H1 (cell line): ENCODE data around the gene KRTAP21-3. TPM values are rescaled to one million over a fixed set of nuclear protein-coding genes. Genes with fewer than 3 reads are reported as not detected.

Source experiments
- CTCF ChIA-PET: fragments of 300-600 bp; sonication (Branson Sonifier 250); formaldehyde crosslinking; loops from one replicate; lab custom pipeline; 2021; ENCODE audit not compliant: partially characterized antibody; lab: Charles Lee
- POLR2A ChIA-PET: fragments of 300-600 bp; sonication (Branson Sonifier 250); formaldehyde crosslinking; loops from one replicate; lab custom pipeline; 2021; ENCODE audit warnings: inconsistent platforms; ENCODE audit not compliant: partially characterized antibody; lab: Charles Lee
- DNase-seq, 2 experiments: peaks; one replicate each; pipeline versions ENCODE4 v3.0.0 to v3.0.0-alpha.2; 2010 to 2022; ENCODE audit warnings: low spot score in 2 of 2, low read depth in 1 of 2, mixed read lengths in 1 of 2
- FAIRE-seq: peaks from 2 replicates; lab custom pipeline; 2011; peaks lifted over from hg19 to GRCh38; lab: Jason Lieb, UNC
- H2AFZ ChIP-seq: 2 replicates; pipeline ENCODE4 v1.8.1; 2012; ENCODE audit warnings: low read length, inconsistent platforms
- H2AK5ac ChIP-seq: 2 replicates; pipeline ENCODE4 v1.6.1; 2013; ENCODE audit warnings: low read depth, low read length
- H2BK120ac ChIP-seq: replicated peaks from 2 replicates; pipeline ENCODE3; 2013; ENCODE audit warnings: low read depth, low read length, inconsistent platforms
- H2BK12ac ChIP-seq: 2 replicates; pipeline ENCODE4 v1.6.1; 2013; ENCODE audit warnings: low read depth, low read length
- H2BK15ac ChIP-seq: 2 replicates; pipeline ENCODE4 v1.6.1; 2013; ENCODE audit warnings: low read length
- H2BK20ac ChIP-seq: 2 replicates; pipeline ENCODE4 v1.6.1; 2013; ENCODE audit warnings: low read length
- H2BK5ac ChIP-seq: 2 replicates; pipeline ENCODE4 v1.6.1; 2013; ENCODE audit warnings: low read depth, low read length
- H3K14ac ChIP-seq: 2 replicates; pipeline ENCODE4 v1.6.1; 2013; ENCODE audit warnings: inconsistent platforms; ENCODE audit not compliant: insufficient read length
- H3K18ac ChIP-seq: 2 replicates; pipeline ENCODE4 v1.6.1; 2013; ENCODE audit warnings: low read length; ENCODE audit errors: extremely low read depth
- H3K23ac ChIP-seq: 2 replicates; pipeline ENCODE4 v1.6.1; 2013; ENCODE audit warnings: inconsistent platforms; ENCODE audit not compliant: insufficient read length
- H3K23me2 ChIP-seq: 2 replicates; pipeline ENCODE4 v1.6.1; 2013; ENCODE audit warnings: low read depth, low read length
- H3K27ac ChIP-seq: 2 replicates; pipeline ENCODE4 v1.6.1; 2011; ENCODE audit warnings: low read depth, low read length, inconsistent platforms
- H3K27me3 ChIP-seq, 4 experiments: replicated peaks in 1 of 4; 1 replicate in 1 of 4; 2 replicates in 3 of 4; pipeline versions ENCODE4 v1.6.1 to v1.8.1; 2011 to 2013; ENCODE audit warnings: low read length in 3 of 4, mild to moderate bottlenecking in 3 of 4, inconsistent platforms in 2 of 4, mixed read lengths in 2 of 4, moderate library complexity in 1 of 4; ENCODE audit not compliant: control insufficient read depth in 3 of 4, insufficient read depth in 3 of 4; ENCODE audit errors: extremely low read depth in 1 of 4
- H3K36me3 ChIP-seq, 4 experiments: 2 replicates each; pipeline versions ENCODE4 v1.6.1 to v1.8.1; 2011 to 2013; ENCODE audit warnings: mild to moderate bottlenecking in 4 of 4, low read length in 3 of 4, moderate library complexity in 2 of 4, control low read depth in 1 of 4, inconsistent platforms in 1 of 4; ENCODE audit not compliant: insufficient read depth in 4 of 4, control insufficient read depth in 2 of 4
- H3K4ac ChIP-seq: replicated peaks from 2 replicates; pipeline ENCODE3; 2013; ENCODE audit warnings: low read length, low read depth, mixed read lengths, inconsistent platforms; ENCODE audit not compliant: insufficient read length
- H3K4me1 ChIP-seq, 4 experiments: replicated peaks in 1 of 4; 1 replicate in 1 of 4; 2 replicates in 3 of 4; pipeline versions ENCODE4 v1.6.1 to v1.8.1; 2011 to 2013; ENCODE audit warnings: low read length in 3 of 4, inconsistent platforms in 2 of 4, mixed read lengths in 1 of 4; ENCODE audit not compliant: insufficient read depth in 4 of 4, control insufficient read depth in 3 of 4
- H3K4me2 ChIP-seq, 2 experiments: 2 replicates each; pipeline versions ENCODE4 v1.6.1 to v1.8.1; 2011 to 2013; ENCODE audit warnings: low read depth in 2 of 2, low read length in 2 of 2, control low read depth in 1 of 2, inconsistent platforms in 1 of 2, mild to moderate bottlenecking in 1 of 2; ENCODE audit not compliant: insufficient read depth in 1 of 2
- H3K4me3 ChIP-seq, 4 experiments: fragments of 200-600, 300-600 bp in 1 of 4; sonication (generic), shearing (Covaris generic), sonication (Bioruptor Twin) in 1 of 4; 2 replicates each; pipeline versions ENCODE4 v1.5.1 to v1.8.1; 2011 to 2016; ENCODE audit warnings: low read length in 4 of 4, low read depth in 3 of 4, control low read depth in 2 of 4, inconsistent platforms in 2 of 4, mild to moderate bottlenecking in 2 of 4, mixed read lengths in 1 of 4, moderate library complexity in 1 of 4; ENCODE audit not compliant: insufficient read depth in 2 of 4; ENCODE audit errors: extremely low read depth in 1 of 4
- H3K56ac ChIP-seq: replicated peaks from 2 replicates; pipeline ENCODE3; 2013; ENCODE audit warnings: low read depth, mild to moderate bottlenecking, mixed read lengths, low read length, inconsistent platforms; ENCODE audit not compliant: insufficient read length
- H3K79me1 ChIP-seq: 2 replicates; pipeline ENCODE4 v1.6.1; 2013; ENCODE audit warnings: low read depth, low read length, control low read depth
- H3K79me2 ChIP-seq, 2 experiments: 2 replicates each; pipeline versions ENCODE4 v1.6.1 to v1.8.1; 2012 to 2013; ENCODE audit warnings: low read length in 2 of 2, mild to moderate bottlenecking in 2 of 2, inconsistent platforms in 1 of 2; ENCODE audit not compliant: insufficient read depth in 2 of 2, control insufficient read depth in 1 of 2
- H3K9ac ChIP-seq, 4 experiments: replicated peaks in 1 of 4; 1 replicate in 1 of 4; 2 replicates in 3 of 4; pipeline versions ENCODE4 v1.6.1 to v1.8.1; 2011 to 2013; ENCODE audit warnings: low read depth in 3 of 4, low read length in 3 of 4, control low read depth in 2 of 4, mild to moderate bottlenecking in 2 of 4, moderate library complexity in 2 of 4, inconsistent platforms in 1 of 4; ENCODE audit errors: extremely low read depth in 1 of 4
- H3K9me3 ChIP-seq, 2 experiments: 2 replicates each; pipeline versions ENCODE4 v1.6.1 to v1.8.1; 2012 to 2013; ENCODE audit warnings: mild to moderate bottlenecking in 2 of 2, moderate library complexity in 2 of 2, control low read depth in 1 of 2, inconsistent platforms in 1 of 2, low read depth in 1 of 2, low read length in 1 of 2, mixed read lengths in 1 of 2; ENCODE audit not compliant: insufficient read depth in 2 of 2
- H4K20me1 ChIP-seq, 2 experiments: replicated peaks in 1 of 2; 2 replicates each; pipeline versions ENCODE3 to v1.8.1; 2011 to 2013; ENCODE audit warnings: inconsistent platforms in 2 of 2, low read length in 2 of 2, mild to moderate bottlenecking in 1 of 2; ENCODE audit not compliant: insufficient read depth in 2 of 2, control insufficient read depth in 1 of 2
- H4K5ac ChIP-seq: 2 replicates; pipeline ENCODE4 v1.6.1; 2013; ENCODE audit warnings: low read length, low read depth, mixed read lengths, inconsistent platforms; ENCODE audit not compliant: insufficient read length
- H4K8ac ChIP-seq: 2 replicates; pipeline ENCODE4 v1.8.0; 2013; ENCODE audit warnings: mild to moderate bottlenecking, moderate library complexity, low read length, inconsistent platforms; ENCODE audit not compliant: insufficient read depth; ENCODE audit errors: extremely low read depth
- H4K91ac ChIP-seq: replicated peaks from 2 replicates; pipeline ENCODE3; 2013; ENCODE audit warnings: low read length, mixed read lengths, inconsistent platforms; ENCODE audit not compliant: insufficient read length
- BACH1 ChIP-seq: IDR thresholded peaks from 2 replicates; pipeline ENCODE4 v1.6.1; 2012; ENCODE audit warnings: low read length, improper control_type of control experiment
- NANOG ChIP-seq: IDR thresholded peaks from 2 replicates; pipeline ENCODE4 v1.6.1; 2011; ENCODE audit warnings: low read length, low read depth, mild to moderate bottlenecking, inconsistent platforms; ENCODE audit not compliant: insufficient read depth, poor library complexity, severe bottlenecking
- polyA plus RNA-seq, 7 experiments: library from polyadenylated mRNA; depleted of rRNA in 3 of 7; stranded (reverse) in 5 of 7; unstranded in 2 of 7; fragments of >200 nt in 5 of 7; fragments of 200-250 nt in 2 of 7; gene quantifications; 1 replicate in 5 of 7; 2 replicates in 1 of 7; 4 replicates in 1 of 7; pipeline versions ENCODE4 v1.2.1 to v1.2.3, GENCODE V29; 2011 to 2013; ENCODE audit warnings: missing spikeins in 2 of 7, mixed read lengths in 2 of 7
- total RNA-seq: library from RNA; stranded (reverse); fragmentation: NEBNext Ultra II Directional; extraction: Animal tissue kit (Norgen Biotek cat#: 25700); gene quantifications from 2 replicates; pipeline ENCODE4 v1.2.1, GENCODE V29; 2021
- TF ChIP-seq, protein P1 (sequence below): IDR thresholded peaks from 2 replicates; pipeline ENCODE4 v1.6.1; 2012; ENCODE audit warnings: inconsistent platforms

The KRTAP21-3 gene
- total and polyA plus RNA-seq, 2 of the 8 experiments (the other 6 are each of a cell fraction or from before 2014, with no cell fraction given): not detected

DNA sequence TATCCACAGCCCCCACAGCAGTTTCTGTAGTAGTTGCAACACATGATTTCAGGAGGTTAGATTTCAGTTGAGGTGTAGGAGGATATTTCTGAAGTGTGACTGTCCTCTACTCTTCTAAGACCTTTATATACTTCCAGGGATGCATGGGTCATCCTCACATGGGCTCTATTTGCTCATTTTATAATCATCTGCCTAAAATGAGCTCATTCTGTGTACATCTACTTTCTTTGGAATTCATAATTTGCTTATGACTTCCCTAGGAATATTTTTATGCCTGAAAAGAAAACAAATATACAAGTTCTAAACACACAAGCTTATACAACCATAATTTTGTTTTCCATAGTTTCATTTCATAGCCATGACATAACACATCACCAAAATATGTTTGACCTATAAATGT, 28.6 kb upstream of the KRTAP21-3 start, which contains the start of gene KRTAP21-2:
TSS of gene KRTAP21-2 (minus strand) at position 101 of the 400 bp plus-strand sequence. CDS start at position 44, 57 bp downstream.
- Histone ChIP-seq H3K4me3 (no peak within 1 kb of the TSS), H4K20me1 (no peaks in the 10 kb centered on the region), H2BK120ac (no peak within 1 kb of the TSS), H3K23me2 (no peaks in the 10 kb centered on the region), H4K8ac (no peak within 1 kb of the TSS), H3K27ac (no peak within 1 kb of the TSS), H3K4me1 (no peaks in the 10 kb centered on the region), H3K18ac (no peak within 1 kb of the TSS), H2BK12ac (no peak within 1 kb of the TSS), H2BK5ac (no peak within 1 kb of the TSS), H3K56ac (no peak within 1 kb of the TSS), H2AK5ac (no peak within 1 kb of the TSS), H3K4ac (no peak within 1 kb of the TSS), H3K79me1 (no peaks in the 10 kb centered on the region), H3K14ac (no peak within 1 kb of the TSS), H4K91ac (no peak within 1 kb of the TSS), H3K27me3 (no peaks in the 10 kb centered on the region), H2BK15ac (no peak within 1 kb of the TSS), H3K9me3 (no peaks in the 10 kb centered on the region; a peak in 1 of 4 replicates), H2AFZ (no peak within 1 kb of the TSS), H3K9ac (no peak within 1 kb of the TSS), H3K23ac (no peak within 1 kb of the TSS), H3K4me2 (no peak within 1 kb of the TSS), H3K79me2 (no peaks in the 10 kb centered on the region), H2BK20ac (no peak within 1 kb of the TSS), H4K5ac (no peak within 1 kb of the TSS), H3K36me3 (no peaks in the 10 kb centered on the region)
- DNase-seq (no peak), FAIRE-seq (no peak)
- ChIA-PET CTCF (no interaction called here), POLR2A (no interaction called here)
- TF ChIP-seq BACH1 (no peak), NANOG (no peak)
- TF ChIP-seq, protein P1, sequence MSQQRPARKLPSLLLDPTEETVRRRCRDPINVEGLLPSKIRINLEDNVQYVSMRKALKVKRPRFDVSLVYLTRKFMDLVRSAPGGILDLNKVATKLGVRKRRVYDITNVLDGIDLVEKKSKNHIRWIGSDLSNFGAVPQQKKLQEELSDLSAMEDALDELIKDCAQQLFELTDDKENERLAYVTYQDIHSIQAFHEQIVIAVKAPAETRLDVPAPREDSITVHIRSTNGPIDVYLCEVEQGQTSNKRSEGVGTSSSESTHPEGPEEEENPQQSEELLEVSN: no peak
